Stomach (tissue), 4 donors: ENCODE measurements around the gene CHDH.

Experiments used
- CTCF ChIP-seq, 7 experiments: fragments of 450-650 bp in 4 of 7; fragments of 200-600 bp in 3 of 7; sonication (generic) in 3 of 7; IDR thresholded peaks; one replicate each; pipeline ENCODE4 v1.5.1; 2016 to 2019; ENCODE audit warnings: antibody characterized with exemption in 7 of 7, control low read depth in 2 of 7, mild to moderate bottlenecking in 1 of 7
- EP300 ChIP-seq: sonication (generic); formaldehyde crosslinking; IDR thresholded peaks from one replicate; pipeline ENCODE4 v1.6.1; 2017; ENCODE audit warnings: antibody characterized with exemption

DNA sequence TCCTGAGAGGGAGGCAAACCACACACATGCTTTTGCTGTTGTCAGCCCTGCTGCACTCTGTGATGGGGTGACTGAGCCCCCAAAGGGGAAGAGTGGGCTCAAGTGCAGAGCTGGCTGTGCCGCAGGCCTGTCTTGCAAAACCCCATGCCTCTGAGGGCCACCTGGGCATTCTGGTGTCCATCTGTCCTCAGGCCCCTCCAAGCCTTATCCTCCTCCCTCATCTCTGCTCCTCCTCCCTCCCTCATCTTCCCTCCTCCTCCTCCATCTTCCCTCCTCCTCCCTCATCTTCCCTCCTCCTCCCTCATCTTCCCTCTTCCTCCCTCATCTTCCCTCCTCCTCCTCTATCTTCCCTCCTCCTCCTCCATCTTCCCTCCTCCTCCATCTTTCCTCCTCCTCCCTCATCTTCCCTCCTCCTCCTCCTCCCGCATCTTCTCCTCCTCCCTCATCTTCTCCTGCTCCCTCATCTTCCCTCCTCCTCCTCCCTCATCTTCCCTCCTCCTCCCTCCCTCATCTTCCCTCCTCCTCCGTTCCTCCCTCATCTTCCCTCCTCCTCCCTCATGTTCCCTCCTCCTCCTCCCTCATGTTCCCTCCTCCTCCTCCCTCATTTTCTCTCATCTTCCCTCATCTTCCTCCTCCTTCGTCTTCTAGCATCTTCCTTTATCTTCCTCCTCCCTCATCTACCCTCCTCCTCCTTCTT is 40.6 kb downstream of the CHDH start:
- TF ChIP-seq CTCF (IDR thresholded peaks at IDR 0.05) (no peak), EP300 (no peak)
